AG09319 (cell line): Measurements from ENCODE around the gene MAST4.

Source experiments
- DNase-seq: peaks from one replicate; pipeline ENCODE4 v3.0.0-alpha.2; 2010; ENCODE audit warnings: low read depth; ENCODE audit errors: extremely low read depth
- TF ChIP-seq, protein P1 (sequence below): IDR thresholded peaks from 2 replicates; pipeline ENCODE4 v1.5.1; 2011; ENCODE audit warnings: low read depth, mild to moderate bottlenecking, inconsistent platforms, low read length, moderate library complexity

Gene MAST4

DNA sequence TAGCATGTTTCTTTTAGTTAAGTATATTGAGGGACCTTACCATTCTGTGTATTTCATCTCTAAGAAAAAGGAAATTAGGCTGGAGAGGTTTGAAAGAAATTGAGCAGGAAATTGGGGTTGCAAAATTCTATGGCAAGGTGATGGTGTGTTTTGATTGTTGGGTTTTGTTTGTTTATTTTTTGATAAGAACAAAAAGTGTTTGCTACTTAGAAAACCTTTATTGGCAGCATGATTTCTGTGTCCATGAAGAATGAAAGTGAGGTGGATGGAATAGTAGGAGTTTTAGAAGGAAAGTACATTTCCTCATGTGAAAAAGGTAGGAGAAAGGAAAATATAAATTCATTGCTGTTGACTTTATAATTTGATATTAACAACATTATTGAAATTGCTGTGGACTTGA, 433.3 kb downstream of the MAST4 start:
- TF ChIP-seq, protein P1, sequence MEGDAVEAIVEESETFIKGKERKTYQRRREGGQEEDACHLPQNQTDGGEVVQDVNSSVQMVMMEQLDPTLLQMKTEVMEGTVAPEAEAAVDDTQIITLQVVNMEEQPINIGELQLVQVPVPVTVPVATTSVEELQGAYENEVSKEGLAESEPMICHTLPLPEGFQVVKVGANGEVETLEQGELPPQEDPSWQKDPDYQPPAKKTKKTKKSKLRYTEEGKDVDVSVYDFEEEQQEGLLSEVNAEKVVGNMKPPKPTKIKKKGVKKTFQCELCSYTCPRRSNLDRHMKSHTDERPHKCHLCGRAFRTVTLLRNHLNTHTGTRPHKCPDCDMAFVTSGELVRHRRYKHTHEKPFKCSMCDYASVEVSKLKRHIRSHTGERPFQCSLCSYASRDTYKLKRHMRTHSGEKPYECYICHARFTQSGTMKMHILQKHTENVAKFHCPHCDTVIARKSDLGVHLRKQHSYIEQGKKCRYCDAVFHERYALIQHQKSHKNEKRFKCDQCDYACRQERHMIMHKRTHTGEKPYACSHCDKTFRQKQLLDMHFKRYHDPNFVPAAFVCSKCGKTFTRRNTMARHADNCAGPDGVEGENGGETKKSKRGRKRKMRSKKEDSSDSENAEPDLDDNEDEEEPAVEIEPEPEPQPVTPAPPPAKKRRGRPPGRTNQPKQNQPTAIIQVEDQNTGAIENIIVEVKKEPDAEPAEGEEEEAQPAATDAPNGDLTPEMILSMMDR = no peak
- DNase-seq = no peak

DNA sequence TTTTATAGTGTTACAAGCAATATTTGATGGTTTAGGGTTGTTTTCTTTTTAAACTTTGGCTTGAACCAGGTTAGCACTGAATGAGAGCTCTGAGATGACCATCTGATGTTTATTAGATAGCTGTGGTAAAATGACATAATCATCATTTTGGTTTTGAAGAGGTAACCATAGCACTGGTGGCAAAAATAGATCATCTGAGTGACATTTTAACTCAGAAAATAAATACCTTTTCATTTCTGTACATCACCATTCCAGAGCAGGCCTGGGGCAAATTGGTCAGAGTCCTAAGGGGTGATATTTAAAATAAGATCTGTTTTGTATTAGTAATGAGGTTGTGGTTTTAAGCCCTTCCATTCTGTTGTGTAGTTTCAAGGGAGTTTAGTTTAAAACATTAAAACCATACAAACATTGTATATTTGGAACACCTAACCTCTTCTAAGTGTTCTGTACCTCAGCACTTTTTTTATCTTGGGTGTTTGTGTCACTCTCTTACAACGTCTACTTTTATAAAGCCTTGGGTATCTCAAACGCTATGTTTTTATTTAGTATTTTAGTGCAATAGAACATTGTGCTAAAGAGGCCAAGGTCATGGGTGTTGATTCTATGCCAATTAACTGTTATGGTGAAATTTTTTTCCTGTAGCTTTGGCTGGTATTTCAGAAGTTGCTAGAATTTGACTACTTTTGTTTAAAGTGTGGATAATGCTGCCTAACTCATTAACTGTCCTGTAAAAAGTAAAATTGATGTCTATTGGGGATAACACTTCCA, 434.3 kb downstream of the MAST4 start:
- peak; percentile 32 for DNase-seq
- TF ChIP-seq, protein P1 = no peak

DNA sequence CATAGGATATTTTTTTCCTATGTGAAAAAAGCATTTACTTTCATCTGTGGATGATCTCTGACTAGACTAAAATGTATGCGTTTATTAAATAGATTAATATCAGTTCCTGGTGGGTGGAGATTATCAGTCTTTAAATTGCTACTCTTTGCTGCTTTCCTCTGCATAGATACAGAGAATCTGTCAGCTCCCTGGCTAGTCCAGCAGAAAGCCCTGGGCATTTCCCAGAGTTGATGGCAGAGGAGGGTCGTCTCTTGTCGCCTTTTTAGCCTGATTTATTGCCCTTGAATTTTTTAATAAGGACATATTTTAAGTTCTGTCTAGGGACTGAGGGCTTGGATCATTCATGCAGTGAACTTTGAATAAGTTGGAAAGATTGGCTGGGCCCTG, 434.9 kb downstream of the MAST4 start:
- TF ChIP-seq, protein P1 = no peak
- no peak for DNase-seq

DNA sequence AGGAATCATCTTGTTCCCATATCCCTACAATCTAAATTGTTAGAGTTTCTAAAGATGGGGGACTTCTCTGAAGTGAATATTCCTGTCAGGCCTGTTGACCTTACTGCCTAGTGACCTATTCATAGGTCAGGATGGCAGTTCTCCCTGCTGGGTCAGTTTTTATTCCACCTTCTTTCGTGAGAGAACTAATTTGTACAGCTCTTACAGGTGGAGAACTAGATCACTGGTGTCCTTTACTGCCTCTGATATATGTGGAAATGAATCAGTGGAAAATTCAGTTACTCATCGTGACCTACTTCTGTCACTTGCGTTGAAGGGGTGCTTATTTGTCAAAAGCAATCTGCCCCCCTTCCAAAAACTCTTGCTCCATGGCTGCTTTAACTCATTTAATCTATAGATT, 435.5 kb downstream of the MAST4 start:
- no peak for DNase-seq
- TF ChIP-seq, protein P1 = no peak

DNA sequence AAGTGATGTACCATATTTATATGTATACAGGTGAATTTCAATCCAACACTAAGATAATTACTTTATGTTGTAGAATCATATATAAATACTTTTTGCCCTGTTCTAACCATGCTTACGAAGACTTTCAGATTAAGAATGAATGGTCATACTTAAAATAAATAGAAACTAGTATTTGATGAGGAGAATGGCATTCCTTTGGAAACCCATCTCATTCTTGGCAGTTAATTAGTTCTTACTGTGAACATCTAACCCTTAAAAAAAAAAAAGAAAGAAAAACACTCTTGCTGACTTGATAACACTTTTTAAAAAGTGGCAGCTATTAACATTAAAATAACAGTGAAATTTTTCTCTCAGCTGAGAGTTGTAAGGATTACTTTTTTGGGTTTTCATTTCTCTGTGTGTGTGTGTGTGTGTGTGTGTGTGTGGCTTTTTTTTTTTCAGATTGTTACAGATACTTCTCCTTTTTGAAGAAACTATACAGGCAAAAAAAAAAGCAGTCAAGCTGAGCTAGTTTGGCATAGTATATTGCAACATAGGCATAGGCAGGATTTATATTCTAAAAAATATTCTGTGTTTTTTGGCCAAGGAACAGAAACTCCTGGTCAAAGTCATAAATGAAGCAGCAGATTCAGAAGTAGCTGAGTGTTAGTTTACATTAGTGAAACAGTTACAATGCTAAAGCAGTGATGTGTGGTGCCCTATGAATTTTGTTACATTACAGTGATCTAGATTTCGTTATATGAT, 436.9 kb downstream of the MAST4 start:
- TF ChIP-seq, protein P1 = no peak
- DNase-seq = no peak

DNA sequence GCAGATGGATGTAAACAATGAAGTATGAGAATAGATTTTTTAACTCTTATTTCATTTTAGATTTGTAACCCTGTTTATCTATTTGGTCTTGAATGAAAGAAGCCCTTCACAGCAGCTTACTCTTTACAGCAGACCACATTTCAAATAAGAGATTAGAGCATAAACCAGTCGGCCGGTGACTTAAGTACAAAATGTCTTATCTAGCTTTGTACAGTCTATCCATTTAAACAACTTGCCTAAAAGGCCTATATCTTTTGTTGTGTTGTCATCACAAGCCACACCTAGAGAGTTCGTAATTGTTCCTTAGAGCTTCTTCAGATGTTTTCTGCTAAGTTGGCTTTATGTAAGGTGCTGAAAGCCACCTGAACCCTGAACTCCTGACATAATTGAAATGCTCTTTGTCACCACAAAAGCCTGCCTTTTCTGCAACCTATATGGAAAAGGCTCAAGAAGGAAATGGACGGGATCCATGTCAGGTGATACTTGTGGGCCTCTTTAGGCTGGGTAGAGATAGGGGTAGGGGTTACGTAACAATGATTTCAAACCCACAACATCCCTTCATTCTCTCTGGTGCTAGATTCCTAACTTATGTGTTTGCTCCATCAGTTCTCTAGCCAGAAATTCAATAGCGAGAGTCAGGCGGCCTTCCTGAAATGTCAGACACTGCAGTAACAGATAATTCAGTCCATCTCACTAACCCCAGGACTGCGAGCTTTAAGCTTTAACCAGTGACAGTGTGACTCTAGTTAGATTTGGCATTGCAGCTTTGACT, 437.9 kb downstream of the MAST4 start:
- DNase-seq = no peak
- TF ChIP-seq, protein P1 = no peak
